ENCODE data around the gene CEP63.

DNA sequence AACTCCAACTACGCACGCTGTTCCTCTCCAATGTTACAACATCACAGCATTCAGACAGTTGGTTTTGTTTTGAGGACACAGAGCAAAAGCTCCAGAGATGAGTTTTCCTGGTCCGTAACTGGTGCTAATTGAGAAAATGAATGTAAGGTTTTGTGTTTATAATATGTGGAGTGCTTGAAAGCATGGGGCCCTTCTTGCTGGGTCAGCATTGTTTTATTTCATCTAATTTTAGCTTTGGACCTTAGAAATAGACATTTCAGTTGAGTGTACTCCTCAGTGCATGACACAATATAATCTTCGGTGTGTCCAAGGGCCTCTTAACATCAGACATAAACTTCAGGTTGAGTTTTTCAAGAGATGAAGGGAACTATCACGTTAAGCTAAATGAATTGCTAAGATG is 37.2 kb upstream of the CEP63 start:
- TF ChIP-seq, protein P1, sequence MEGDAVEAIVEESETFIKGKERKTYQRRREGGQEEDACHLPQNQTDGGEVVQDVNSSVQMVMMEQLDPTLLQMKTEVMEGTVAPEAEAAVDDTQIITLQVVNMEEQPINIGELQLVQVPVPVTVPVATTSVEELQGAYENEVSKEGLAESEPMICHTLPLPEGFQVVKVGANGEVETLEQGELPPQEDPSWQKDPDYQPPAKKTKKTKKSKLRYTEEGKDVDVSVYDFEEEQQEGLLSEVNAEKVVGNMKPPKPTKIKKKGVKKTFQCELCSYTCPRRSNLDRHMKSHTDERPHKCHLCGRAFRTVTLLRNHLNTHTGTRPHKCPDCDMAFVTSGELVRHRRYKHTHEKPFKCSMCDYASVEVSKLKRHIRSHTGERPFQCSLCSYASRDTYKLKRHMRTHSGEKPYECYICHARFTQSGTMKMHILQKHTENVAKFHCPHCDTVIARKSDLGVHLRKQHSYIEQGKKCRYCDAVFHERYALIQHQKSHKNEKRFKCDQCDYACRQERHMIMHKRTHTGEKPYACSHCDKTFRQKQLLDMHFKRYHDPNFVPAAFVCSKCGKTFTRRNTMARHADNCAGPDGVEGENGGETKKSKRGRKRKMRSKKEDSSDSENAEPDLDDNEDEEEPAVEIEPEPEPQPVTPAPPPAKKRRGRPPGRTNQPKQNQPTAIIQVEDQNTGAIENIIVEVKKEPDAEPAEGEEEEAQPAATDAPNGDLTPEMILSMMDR (IDR thresholded peaks at IDR 0.05) = no peak
- no peak for TF ChIP-seq POLR2A (IDR thresholded peaks at IDR 0.05)
